D721Med (cell line): ENCODE results near the gene SEC31A.

Source experiments
- DNase-seq: peaks from one replicate; pipeline ENCODE4 v3.0.0; 2011; ENCODE audit warnings: low spot score; ENCODE audit not compliant: insufficient read length
- FAIRE-seq: peaks from 2 replicates; lab custom pipeline; 2011; peaks lifted over from hg19 to GRCh38; lab: Jason Lieb, UNC
- TF ChIP-seq, protein P1 (sequence below): IDR thresholded peaks from 2 replicates; pipeline ENCODE4 v1.5.1; 2012; ENCODE audit warnings: mild to moderate bottlenecking, control low read depth; ENCODE audit not compliant: insufficient read depth; ENCODE audit errors: missing control alignments

The SEC31A gene

GRCh38 chr4:82799006-82799881 lies 91.7 kb downstream of the SEC31A start:
- FAIRE-seq (no peak), DNase-seq (no peak)
- TF ChIP-seq, protein P1, sequence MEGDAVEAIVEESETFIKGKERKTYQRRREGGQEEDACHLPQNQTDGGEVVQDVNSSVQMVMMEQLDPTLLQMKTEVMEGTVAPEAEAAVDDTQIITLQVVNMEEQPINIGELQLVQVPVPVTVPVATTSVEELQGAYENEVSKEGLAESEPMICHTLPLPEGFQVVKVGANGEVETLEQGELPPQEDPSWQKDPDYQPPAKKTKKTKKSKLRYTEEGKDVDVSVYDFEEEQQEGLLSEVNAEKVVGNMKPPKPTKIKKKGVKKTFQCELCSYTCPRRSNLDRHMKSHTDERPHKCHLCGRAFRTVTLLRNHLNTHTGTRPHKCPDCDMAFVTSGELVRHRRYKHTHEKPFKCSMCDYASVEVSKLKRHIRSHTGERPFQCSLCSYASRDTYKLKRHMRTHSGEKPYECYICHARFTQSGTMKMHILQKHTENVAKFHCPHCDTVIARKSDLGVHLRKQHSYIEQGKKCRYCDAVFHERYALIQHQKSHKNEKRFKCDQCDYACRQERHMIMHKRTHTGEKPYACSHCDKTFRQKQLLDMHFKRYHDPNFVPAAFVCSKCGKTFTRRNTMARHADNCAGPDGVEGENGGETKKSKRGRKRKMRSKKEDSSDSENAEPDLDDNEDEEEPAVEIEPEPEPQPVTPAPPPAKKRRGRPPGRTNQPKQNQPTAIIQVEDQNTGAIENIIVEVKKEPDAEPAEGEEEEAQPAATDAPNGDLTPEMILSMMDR, result no peak

DNA sequence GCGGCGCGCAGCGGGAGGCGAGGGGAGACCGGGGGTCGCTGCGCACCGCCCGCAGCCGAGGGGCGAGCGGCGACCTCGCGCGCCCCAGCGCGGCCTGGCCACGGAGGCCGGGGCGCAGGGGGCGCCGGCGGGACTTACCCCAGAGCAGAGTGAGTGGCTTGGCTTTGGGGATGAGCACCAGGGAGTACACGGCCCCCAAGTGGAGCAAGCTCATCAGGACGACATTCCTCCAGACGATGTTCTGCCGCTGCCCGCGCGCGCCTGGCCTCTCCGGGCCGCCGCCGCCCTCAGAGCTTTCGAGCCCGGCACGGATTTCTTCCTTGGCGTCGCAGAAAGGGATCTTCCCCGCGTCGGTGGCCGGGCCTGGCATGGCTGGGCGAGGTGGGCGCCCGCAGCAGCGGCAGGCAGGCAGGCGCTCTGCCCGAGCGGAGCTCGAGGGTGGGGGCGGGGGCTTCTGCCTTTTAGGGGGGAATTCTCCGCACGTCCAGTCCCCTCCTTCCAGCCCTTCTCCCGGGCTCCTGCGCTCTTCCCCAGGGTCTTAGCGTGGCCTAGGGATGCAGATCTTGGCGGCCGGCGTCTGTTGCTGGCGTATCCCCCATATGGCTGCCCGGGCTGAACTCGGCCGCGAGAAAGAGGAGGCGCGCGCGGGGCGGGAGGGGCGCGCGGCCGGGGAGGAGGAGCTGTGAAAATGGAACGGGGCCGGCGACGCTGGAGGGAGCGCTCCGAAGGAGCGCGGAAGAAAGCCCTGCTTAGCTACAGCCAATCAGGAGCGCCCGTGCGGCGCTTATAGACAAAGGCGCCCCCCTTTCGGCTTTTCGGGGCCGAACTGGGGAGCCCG lies 92.6 kb downstream of the SEC31A start, which contains the start of gene SCD5:
Gene SCD5, minus strand, starts transcription at position 629 of the 838 bp plus-strand sequence. Its CDS starts 259 bp downstream, at position 370.
- peak; percentile 84 for DNase-seq
- TF ChIP-seq, protein P1, result no peak
- FAIRE-seq, result no peak

- DNase-seq, result no peak
- TF ChIP-seq, protein P1, result no peak
Measured at GRCh38 chr4:82797405-82798111, 93.4 kb downstream of the SEC31A start.

GRCh38 chr4:82797040-82797404 lies 93.9 kb downstream of the SEC31A start:
- DNase-seq (no peak), FAIRE-seq (no peak)
- TF ChIP-seq, protein P1, result no peak

More at GRCh38 chr4:82797405-82798111, 93.4 kb downstream of the SEC31A start:
- FAIRE-seq, result no peak

DNA sequence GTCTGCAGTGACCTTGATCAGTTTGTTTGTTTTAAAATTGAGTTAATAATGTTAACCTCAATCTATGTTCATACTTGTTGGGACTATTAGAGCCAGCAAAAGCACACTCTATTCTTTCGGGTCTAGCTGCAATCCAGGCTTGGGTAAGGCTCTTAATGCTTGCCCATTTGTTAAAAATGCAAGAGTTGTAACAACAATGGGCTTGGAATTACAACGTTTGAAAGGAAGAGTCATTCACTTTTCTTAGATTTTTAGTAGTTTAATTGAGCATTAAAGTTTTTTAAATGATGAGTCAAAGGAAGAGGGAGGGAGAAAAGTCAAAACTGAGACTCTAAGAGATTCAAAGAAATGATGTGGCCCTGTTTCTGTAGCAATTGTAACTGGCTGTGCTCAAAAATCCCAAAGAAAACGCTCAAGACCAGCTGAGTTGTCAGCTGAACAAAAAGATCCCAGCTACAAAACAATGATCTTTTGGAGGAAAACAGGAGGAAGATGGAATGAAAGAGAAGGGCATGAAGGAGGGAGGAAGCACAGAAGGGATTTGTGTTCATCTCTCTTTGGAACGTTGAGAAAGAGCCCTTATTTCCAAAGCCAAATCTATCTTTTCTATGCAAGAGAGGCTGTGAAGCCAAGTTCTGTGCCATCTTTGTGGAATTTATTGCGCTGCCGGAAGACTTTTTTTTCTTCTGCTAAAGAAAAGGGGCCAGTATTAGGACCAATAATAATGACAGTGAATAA lies 97.9 kb downstream of the SEC31A start:
- DNase-seq (no peak), FAIRE-seq (no peak)
- TF ChIP-seq, protein P1, result no peak

DNA sequence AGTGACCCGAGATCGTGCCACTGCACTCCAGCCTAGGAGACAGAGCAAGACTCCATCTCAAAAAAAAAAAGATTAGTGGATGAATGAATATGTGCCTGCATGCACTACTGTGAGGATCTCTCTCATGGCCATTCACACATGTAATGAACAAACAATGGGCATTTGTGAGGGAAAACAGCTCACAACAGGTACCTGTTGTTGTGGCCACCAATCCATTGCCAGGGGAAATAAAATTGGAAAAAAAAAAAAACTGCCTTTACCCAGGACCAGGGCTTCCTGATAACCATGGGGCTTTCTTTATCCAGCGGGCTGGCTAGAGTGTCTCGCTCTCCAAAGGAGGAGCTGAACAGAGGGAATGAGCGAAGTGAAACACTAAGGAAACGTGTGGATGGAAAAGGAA lies 99.8 kb downstream of the SEC31A start:
- FAIRE-seq (no peak), DNase-seq (no peak)
- TF ChIP-seq, protein P1, result no peak
